DND-41 (cell line): ENCODE measurements around the gene ITGA1.
"Not testable (repeated sequence)": the region's sequence is repeated elsewhere in the genome, so short reads cannot be mapped to it uniquely, and the experiment has no call there.

Experiments
- ATAC-seq: fragments of 200-7000 bp; cut with Tn5 transposase; 3 replicates; pipeline ENCODE4 v1.9.1; 2021; ENCODE audit warnings: low read depth; ENCODE audit not compliant: insufficient read depth
- DNase-seq: peaks from one replicate; pipeline ENCODE4 v3.0.0-alpha.2; 2020
- H2AFZ ChIP-seq: 2 replicates; pipeline ENCODE4 v1.6.0; 2012; ENCODE audit warnings: low read depth, low read length
- H3K27ac ChIP-seq: 2 replicates; pipeline ENCODE4 v1.5.1; 2012; ENCODE audit warnings: low read length, inconsistent platforms
- H3K27me3 ChIP-seq: fragments of 200-600 bp; sonication (generic); 2 replicates; pipeline ENCODE4 v1.6.0; 2012; ENCODE audit warnings: low read length, mild to moderate bottlenecking, inconsistent platforms; ENCODE audit not compliant: insufficient read depth, poor library complexity
- H3K36me3 ChIP-seq: 2 replicates; pipeline ENCODE4 v1.5.1; 2012; ENCODE audit warnings: low read length, inconsistent platforms; ENCODE audit not compliant: insufficient read depth
- H3K4me1 ChIP-seq: 2 replicates; pipeline ENCODE4 v1.5.1; 2012; ENCODE audit warnings: mild to moderate bottlenecking, low read length; ENCODE audit not compliant: insufficient read depth
- H3K4me2 ChIP-seq: 2 replicates; pipeline ENCODE4 v1.6.0; 2012; ENCODE audit warnings: mild to moderate bottlenecking, moderate library complexity, low read length, inconsistent platforms; ENCODE audit not compliant: insufficient read depth
- H3K4me3 ChIP-seq, 2 experiments: fragments of 200-600 bp in 1 of 2; shearing (Covaris generic) in 1 of 2; 2 replicates each; pipeline ENCODE4 v1.5.1; 2012 to 2016; ENCODE audit warnings: inconsistent platforms in 2 of 2, low read length in 2 of 2, mild to moderate bottlenecking in 2 of 2, low read depth in 1 of 2, moderate library complexity in 1 of 2
- H3K79me2 ChIP-seq: 2 replicates; pipeline ENCODE4 v1.6.0; 2012; ENCODE audit warnings: low read length, inconsistent platforms; ENCODE audit not compliant: insufficient read depth
- H3K9ac ChIP-seq: 2 replicates; pipeline ENCODE4 v1.6.0; 2012; ENCODE audit warnings: low read depth, mild to moderate bottlenecking, inconsistent platforms, low read length, moderate library complexity
- H3K9me3 ChIP-seq: 2 replicates; pipeline ENCODE4 v1.5.1; 2012; ENCODE audit warnings: low read length, moderate library complexity, mild to moderate bottlenecking, inconsistent platforms; ENCODE audit not compliant: insufficient read depth, severe bottlenecking
- H4K20me1 ChIP-seq: 2 replicates; pipeline ENCODE4 v1.6.0; 2012; ENCODE audit warnings: low read length; ENCODE audit not compliant: insufficient read depth
- EZH2 ChIP-seq: IDR thresholded peaks from 3 replicates; pipeline ENCODE4 v1.6.1; 2012; ENCODE audit warnings: borderline replicate concordance, low read depth, mild to moderate bottlenecking, moderate library complexity, low read length, inconsistent platforms; ENCODE audit not compliant: severe bottlenecking
- TF ChIP-seq, protein P1 (sequence below): IDR thresholded peaks from 2 replicates; pipeline ENCODE4 v1.5.1; 2012; ENCODE audit warnings: borderline replicate concordance, low read length, moderate library complexity, mild to moderate bottlenecking; ENCODE audit not compliant: poor library complexity, severe bottlenecking; ENCODE audit errors: extremely low read depth

ITGA1 gene

DNA sequence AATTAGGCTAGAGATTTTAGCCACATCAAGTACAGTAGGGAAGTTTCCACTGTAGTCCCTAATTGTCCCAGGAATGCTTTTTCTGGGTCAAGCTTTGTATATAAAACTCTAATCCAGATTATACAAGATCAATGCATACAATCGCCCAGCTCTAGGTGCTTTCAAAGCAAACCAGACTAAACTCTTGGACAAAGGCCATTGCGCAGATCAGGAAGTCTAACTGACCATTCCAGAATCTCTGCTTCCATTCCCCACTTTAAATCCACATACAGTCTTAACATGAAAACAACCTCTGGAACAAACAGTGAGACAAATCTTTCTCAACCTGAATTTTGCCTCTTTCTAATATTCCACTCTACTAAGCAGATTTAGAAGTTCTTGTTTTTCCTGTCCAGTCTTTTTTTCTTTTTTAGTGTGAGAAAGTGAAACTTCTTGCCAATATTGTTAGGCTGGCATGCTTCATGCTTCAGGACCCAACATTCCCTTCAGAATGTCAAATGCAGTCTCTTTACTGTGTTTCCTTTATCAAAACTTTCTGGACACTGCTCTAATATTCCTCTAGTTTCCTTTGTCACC lies 76.1 kb downstream of the ITGA1 start:
- Histone ChIP-seq H3K9ac (no peak overlapping the region), H3K4me3 (no peak overlapping the region), H3K27ac (no peak overlapping the region), H4K20me1 (no peaks in the 10 kb centered on the region), H3K27me3 (no peaks in the 10 kb centered on the region), H3K79me2 (no peaks in the 10 kb centered on the region), H3K4me2 (no peak overlapping the region), H2AFZ (no peak overlapping the region), H3K9me3 (no peaks in the 10 kb centered on the region), H3K36me3 (peaks cover 11% of the 10 kb centered on the region; the same call in 1 of the 2 replicates), H3K4me1 (no peaks in the 10 kb centered on the region)
- TF ChIP-seq, protein P1, sequence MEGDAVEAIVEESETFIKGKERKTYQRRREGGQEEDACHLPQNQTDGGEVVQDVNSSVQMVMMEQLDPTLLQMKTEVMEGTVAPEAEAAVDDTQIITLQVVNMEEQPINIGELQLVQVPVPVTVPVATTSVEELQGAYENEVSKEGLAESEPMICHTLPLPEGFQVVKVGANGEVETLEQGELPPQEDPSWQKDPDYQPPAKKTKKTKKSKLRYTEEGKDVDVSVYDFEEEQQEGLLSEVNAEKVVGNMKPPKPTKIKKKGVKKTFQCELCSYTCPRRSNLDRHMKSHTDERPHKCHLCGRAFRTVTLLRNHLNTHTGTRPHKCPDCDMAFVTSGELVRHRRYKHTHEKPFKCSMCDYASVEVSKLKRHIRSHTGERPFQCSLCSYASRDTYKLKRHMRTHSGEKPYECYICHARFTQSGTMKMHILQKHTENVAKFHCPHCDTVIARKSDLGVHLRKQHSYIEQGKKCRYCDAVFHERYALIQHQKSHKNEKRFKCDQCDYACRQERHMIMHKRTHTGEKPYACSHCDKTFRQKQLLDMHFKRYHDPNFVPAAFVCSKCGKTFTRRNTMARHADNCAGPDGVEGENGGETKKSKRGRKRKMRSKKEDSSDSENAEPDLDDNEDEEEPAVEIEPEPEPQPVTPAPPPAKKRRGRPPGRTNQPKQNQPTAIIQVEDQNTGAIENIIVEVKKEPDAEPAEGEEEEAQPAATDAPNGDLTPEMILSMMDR, result no peak
- TF ChIP-seq EZH2, result no peak
- DNase-seq (no peak), ATAC-seq (no peak)

DNA sequence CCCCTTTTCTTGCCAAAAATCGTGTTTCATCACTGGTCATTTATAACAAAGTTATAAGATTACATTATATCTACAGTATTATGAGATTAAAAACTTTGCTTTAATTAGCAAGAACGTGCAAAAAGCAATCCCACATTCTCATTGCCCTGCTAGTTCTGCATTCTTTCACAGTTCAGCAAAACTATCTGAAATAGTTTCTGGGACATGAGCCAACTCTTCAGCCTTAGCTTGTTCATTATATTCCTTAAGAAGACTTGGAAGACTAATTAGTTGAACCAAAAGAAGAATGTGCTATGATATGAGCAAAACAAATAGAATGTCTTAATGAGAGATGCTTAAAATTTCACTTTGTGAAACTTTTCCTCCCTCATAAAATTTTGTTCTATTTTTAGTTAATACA lies 76.7 kb downstream of the ITGA1 start:
- no peak overlapping the region for H3K4me3 ChIP-seq
- TF ChIP-seq, protein P1, result no peak
- no peak for TF ChIP-seq EZH2
- H3K36me3 ChIP-seq, result peaks cover 11% of the 10 kb centered on the region; the same call in 1 of the 2 replicates
- no peaks in the 10 kb centered on the region for H3K9me3 ChIP-seq
- H3K9ac ChIP-seq, result no peak overlapping the region
- no peak for ATAC-seq
- H3K27ac ChIP-seq, result no peak overlapping the region
- H3K4me1 ChIP-seq, result no peaks in the 10 kb centered on the region
- H3K79me2 ChIP-seq, result no peaks in the 10 kb centered on the region
- H2AFZ ChIP-seq, result no peak overlapping the region
- H3K27me3 ChIP-seq, result no peaks in the 10 kb centered on the region
- H3K4me2 ChIP-seq, result no peak overlapping the region
- no peak for DNase-seq
- H4K20me1 ChIP-seq, result no peaks in the 10 kb centered on the region

DNA sequence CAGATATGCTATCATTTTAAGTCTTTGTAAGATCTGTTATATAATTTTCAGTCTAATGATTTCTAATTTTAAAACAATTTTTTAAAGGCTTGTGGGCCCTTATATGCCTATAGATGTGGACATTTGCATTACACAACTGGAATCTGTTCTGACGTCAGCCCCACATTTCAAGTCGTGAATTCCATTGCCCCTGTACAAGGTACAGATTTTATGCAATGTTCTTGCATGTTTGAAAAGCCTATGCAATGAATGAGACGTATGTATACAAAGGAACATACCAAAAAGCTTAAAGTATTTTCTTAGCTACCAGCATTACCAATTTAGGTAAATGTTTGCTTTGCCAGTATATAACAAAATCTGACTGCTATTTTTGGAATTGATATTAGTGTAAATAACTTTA lies 77.2 kb downstream of the ITGA1 start:
- no peak overlapping the region for H3K4me2 ChIP-seq
- no peak overlapping the region for H3K9ac ChIP-seq
- H3K27ac ChIP-seq, result no peak overlapping the region
- no peak overlapping the region for H3K4me3 ChIP-seq
- TF ChIP-seq, protein P1, result no peak
- TF ChIP-seq EZH2, result no peak
- H3K36me3 ChIP-seq, result peaks cover 11% of the 10 kb centered on the region; the same call in 1 of the 2 replicates
- no peaks in the 10 kb centered on the region for H4K20me1 ChIP-seq
- ATAC-seq (no peak), DNase-seq (no peak)
- H3K4me1 ChIP-seq, result no peaks in the 10 kb centered on the region
- no peak overlapping the region for H2AFZ ChIP-seq
- no peaks in the 10 kb centered on the region for H3K79me2 ChIP-seq
- H3K9me3 ChIP-seq, result no peaks in the 10 kb centered on the region
- H3K27me3 ChIP-seq, result no peaks in the 10 kb centered on the region

DNA sequence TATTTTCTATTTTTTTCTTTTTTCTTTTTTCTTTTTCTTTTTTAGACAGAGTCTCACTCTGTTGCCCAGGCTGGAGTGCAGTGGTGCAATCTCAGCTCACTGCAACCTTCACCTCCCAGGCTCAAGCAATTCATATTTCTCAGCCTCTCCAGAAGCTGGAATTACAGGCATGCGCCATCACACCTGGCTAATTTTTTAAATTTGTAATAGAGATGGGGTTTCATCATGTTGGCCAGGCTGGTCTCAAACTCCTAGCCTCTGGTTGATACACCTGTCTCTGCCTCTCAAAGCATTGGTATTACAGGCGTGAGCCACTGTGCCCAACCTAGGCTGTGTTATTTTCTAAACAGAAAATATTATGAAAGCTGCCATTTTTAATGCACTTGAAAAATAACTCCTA lies 78.3 kb downstream of the ITGA1 start:
- H3K27me3 ChIP-seq, H3K27ac ChIP-seq, H3K9ac ChIP-seq, H3K79me2 ChIP-seq, H4K20me1 ChIP-seq, H3K9me3 ChIP-seq, H3K4me1 ChIP-seq, DNase-seq, H3K4me3 ChIP-seq, H2AFZ ChIP-seq, ATAC-seq, H3K4me2 ChIP-seq: not testable (repeated sequence)
- peaks cover 11% of the 10 kb centered on the region; the same call in 1 of the 2 replicates for H3K36me3 ChIP-seq
